Epithelial cell of proximal tubule (primary cell): Measurements from ENCODE around the gene CKAP5. TPM values are rescaled to one million over a fixed set of nuclear protein-coding genes. Genes with fewer than 3 reads are reported as not detected.

Experiments used
- DNase-seq: peaks from one replicate; pipeline ENCODE4 v3.0.0-alpha.2; 2011; ENCODE audit warnings: low read depth
- H3K4me3 ChIP-seq: 2 replicates; pipeline ENCODE4 v1.5.1; 2011; ENCODE audit warnings: low read depth, mild to moderate bottlenecking, low read length
- total RNA-seq: library from RNA; depleted of rRNA; stranded (reverse); fragments of >200 nt; gene quantifications from 2 replicates; pipeline ENCODE4 v1.2.3, GENCODE V29; 2015
- TF ChIP-seq, protein P1 (sequence below): conservative IDR thresholded peaks from 2 replicates; pipeline ENCODE4 v1.5.1; 2012; ENCODE audit warnings: low read depth, mild to moderate bottlenecking, low read length

CKAP5 gene
- total RNA-seq, result 76.4 and 101 TPM in 2 replicates

DNA sequence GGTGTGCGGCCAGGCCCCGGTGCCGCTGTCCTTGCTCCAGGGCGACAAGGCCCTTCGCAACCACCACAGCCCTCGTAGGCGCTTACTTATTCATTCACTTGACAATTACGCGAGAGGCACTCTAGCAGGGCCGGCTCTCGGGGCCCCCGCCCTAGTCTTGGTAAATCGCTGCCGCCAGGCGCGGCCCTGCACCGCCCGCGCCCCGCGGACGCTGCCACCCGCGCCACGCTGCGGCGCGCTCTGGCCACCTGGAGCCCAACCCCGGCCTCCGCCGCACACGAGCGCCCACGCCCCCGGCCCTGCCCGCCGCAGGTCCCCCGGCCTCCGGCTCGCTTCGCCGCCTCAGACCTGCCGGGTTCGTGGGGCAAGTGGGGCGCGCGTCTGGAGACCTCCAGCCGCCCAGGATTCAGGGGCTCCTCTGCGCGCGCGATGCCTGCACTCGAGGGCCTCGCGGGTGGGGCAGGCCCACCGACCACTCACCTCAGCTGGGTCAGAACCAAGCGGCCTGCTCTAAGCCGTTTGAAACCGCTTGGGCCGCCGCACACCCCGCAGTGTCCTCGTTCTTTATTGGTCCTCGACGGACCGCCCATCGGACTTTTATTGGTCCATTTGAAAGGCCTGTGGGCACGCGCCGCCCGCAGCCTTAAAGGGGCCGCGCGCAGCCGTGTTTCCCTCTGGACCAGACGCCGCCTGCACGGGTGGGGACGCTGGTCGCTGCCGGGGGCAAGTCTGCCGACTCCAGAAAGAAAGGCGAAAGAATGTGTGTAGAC, at the start of gene CKAP5:
Gene CKAP5 (minus strand): TSS at position 541 of the 770 bp plus-strand sequence. CDS start 25,049 bp downstream, outside the sequence.
- peak within 1 kb of the TSS; percentile 78 for H3K4me3 ChIP-seq
- DNase-seq, result peak; percentile 39
- TF ChIP-seq, protein P1, sequence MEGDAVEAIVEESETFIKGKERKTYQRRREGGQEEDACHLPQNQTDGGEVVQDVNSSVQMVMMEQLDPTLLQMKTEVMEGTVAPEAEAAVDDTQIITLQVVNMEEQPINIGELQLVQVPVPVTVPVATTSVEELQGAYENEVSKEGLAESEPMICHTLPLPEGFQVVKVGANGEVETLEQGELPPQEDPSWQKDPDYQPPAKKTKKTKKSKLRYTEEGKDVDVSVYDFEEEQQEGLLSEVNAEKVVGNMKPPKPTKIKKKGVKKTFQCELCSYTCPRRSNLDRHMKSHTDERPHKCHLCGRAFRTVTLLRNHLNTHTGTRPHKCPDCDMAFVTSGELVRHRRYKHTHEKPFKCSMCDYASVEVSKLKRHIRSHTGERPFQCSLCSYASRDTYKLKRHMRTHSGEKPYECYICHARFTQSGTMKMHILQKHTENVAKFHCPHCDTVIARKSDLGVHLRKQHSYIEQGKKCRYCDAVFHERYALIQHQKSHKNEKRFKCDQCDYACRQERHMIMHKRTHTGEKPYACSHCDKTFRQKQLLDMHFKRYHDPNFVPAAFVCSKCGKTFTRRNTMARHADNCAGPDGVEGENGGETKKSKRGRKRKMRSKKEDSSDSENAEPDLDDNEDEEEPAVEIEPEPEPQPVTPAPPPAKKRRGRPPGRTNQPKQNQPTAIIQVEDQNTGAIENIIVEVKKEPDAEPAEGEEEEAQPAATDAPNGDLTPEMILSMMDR, result no peak

DNA sequence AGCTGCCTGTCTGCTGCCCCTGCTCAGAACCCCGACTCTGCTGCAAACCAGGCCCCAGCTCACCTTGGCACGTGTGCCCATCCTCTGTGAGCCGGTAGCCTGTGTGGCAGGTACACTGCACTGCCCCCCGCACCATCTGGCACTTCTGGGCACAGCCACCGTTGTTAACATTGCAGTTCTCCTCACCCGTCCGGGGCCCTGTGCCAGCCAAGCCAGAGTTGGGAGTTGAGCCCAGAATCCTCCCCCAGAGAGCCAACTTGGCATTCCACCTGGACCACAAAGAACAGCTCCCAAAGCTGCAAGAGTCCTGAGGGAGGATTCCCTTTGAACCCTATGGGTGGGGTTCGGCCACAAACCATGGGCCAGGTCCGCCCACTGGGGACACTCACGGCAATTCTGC, 49.7 kb upstream of the CKAP5 start:
- no peak for DNase-seq
- H3K4me3 ChIP-seq, result no peak overlapping the region
- TF ChIP-seq, protein P1, result no peak

DNA sequence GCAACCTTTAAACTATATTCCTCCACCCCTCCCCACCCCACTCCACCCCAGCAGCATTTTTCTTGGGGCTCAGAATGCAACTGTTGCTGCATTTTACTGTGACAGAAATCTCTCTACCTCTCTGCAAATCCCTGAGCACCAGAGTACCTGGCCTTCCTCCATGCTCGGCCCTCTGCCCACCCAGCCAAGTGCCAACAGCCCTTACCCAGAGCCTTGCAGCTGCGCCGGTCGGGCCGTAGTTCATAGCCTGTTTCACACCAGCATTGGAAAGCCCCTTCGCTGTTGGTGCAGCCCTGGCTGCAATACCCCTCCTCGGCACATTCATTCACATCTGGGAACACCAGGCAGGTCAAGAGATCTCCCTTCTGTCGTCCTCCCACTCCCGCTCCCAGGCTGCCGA, 48.9 kb upstream of the CKAP5 start:
- no peak overlapping the region for H3K4me3 ChIP-seq
- no peak for DNase-seq
- TF ChIP-seq, protein P1, result no peak

DNA sequence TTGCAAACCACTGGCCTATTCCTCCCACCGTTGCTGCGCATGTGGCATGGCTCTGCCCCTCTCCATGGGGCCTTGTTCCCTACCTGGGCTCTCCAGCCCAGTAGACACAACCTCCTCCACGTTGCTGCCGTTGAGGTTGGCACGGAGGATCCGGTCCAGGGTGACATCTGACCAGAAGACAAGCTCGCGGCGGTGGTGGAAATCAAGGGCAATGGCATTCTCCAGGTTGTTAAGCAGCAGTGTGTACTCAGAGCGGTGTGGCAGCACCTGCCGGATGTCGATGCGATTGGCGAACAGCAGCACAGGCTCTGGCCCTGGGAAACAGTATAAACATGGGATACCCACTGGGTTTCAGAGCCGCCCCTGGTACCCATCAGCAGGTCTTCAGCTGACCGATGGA, 48.4 kb upstream of the CKAP5 start:
- H3K4me3 ChIP-seq, result no peak overlapping the region
- no peak for DNase-seq
- TF ChIP-seq, protein P1, result no peak

DNA sequence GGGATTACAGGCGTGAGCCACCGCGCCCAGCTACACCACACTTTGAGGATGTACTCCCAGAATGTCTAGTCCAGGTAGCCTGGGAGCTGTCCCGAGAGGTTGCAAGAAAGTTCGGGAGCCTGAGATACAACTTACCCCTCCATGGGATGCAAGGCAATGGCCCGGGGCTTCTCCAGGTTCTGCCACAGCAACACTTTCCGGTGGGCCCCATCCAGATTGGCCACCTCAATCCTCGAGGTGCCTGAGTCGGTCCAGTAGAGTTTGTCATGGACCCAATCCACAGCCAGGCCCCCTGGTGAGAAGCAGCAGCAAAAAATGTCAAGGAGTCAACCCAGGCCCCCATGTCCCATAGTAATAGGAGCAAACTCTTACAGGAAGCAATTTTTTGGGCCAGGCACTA, 46.8 kb upstream of the CKAP5 start:
- DNase-seq, result no peak
- TF ChIP-seq, protein P1, result no peak
- no peak overlapping the region for H3K4me3 ChIP-seq

DNA sequence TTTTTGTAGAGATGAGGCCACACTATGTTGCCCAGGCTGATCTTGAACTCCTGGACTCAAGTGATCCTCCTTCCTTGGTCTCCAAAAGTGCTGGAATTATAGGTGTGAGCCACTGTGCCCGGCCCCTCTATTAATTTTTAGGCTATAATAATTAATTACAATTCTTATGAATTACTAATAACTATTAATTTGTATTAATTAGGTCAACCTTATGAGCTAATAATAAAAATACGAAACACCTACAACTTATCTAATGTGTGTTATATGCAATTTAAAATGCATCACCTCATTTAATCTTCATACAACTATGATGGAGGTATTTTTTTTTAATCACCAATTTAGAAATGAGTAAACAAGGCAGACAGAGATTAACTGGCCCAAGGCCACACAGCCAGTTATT, 46.0 kb upstream of the CKAP5 start:
- TF ChIP-seq, protein P1, result no peak
- no peak overlapping the region for H3K4me3 ChIP-seq
- DNase-seq, result no peak

DNA sequence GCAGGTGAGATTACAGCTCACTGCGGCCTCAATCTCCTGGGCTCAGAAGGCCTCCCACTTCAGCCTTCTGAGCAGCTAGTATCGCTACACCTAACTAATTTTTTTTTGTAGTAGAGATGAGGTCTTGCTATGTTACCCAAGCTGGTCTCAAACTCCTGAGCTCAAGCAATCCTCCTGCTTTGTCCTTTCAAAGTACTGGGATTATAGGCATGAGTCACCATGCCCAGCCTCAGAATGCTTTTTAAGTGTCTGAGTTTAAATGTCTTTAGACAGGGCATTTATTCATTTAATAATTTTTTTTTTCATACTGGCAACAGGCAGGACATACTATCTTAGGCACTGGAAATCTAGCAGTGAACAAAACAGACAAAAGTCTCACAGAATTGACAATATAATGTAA, 44.6 kb upstream of the CKAP5 start:
- no peak overlapping the region for H3K4me3 ChIP-seq
- TF ChIP-seq, protein P1, result no peak
- DNase-seq, result no peak
